HCT116 (cell line): ENCODE data around the gene C14orf132. TPM values are rescaled to one million over a fixed set of nuclear protein-coding genes. Genes with fewer than 3 reads are reported as not detected.

Experiments
- ATAC-seq: fragments of 200-7000 bp; cut with Tn5 transposase; 2 replicates; pipeline ENCODE4 v1.9.1; 2020; ENCODE audit warnings: mild to moderate bottlenecking, moderate library complexity
- BruUV-seq: library from RNA; stranded (reverse); fragments of 400-500 nt; replicated peaks from 2 replicates; lab custom pipeline; 2021; lab: Mats Ljungman, UMichigan
- CTCF ChIA-PET: fragments of 300-600 bp; sonication (Branson Sonifier 250); formaldehyde crosslinking; loops from one replicate; lab custom pipeline; 2021; ENCODE audit warnings: antibody characterized with exemption; lab: Charles Lee
- POLR2A ChIA-PET: fragments of 300-600, 350-600 bp; sonication (Branson Sonifier 250); formaldehyde crosslinking; loops from one replicate; lab custom pipeline; 2021; ENCODE audit warnings: antibody characterized with exemption; lab: Charles Lee
- RAD21 ChIA-PET, 2 experiments: fragments of 300-600 bp; sonication (Branson Sonifier 250); formaldehyde crosslinking; loops; one replicate each; lab custom pipeline; 2023; ENCODE audit warnings: low total read pairs in 2 of 2; ENCODE audit not compliant: uncharacterized antibody in 2 of 2, unreplicated experiment in 2 of 2, low non-redundant PET in 1 of 2; lab: Charles Lee
- DNase-seq: peaks from one replicate; pipeline ENCODE4 v3.0.0-alpha.2; 2010; ENCODE audit warnings: low read depth, low spot score
- H2AFZ ChIP-seq: fragments of 200-600 bp; shearing (Covaris generic), sonication (generic); 2 replicates; pipeline ENCODE4 v1.6.1; 2017; ENCODE audit warnings: low read depth, mixed run types, mixed read lengths, antibody characterized with exemption, low read length; ENCODE audit not compliant: poor library complexity, severe bottlenecking
- H3K27ac ChIP-seq: 2 replicates; pipeline ENCODE4 v1.5.1; 2012; ENCODE audit warnings: low read depth, low read length
- H3K27me3 ChIP-seq: fragments of 200-600 bp; sonication (generic); 2 replicates; pipeline ENCODE4 v1.6.1; 2016; ENCODE audit warnings: mixed run types, low read length, mixed read lengths; ENCODE audit not compliant: insufficient read depth
- H3K36me3 ChIP-seq, 2 experiments: fragments of 200-500 bp in 1 of 2; fragments of 200-600 bp in 1 of 2; sonication (Bioruptor generic) in 1 of 2; sonication (generic) in 1 of 2; 2 replicates each; pipeline versions ENCODE4 v1.5.1 to v1.6.1; 2014 to 2016; ENCODE audit warnings: low read length in 2 of 2, inconsistent platforms in 1 of 2, mixed read lengths in 1 of 2, mixed run types in 1 of 2; ENCODE audit not compliant: insufficient read depth in 2 of 2, control insufficient read depth in 1 of 2
- H3K4me1 ChIP-seq, 2 experiments: fragments of 200-600 bp in 1 of 2; sonication (generic) in 1 of 2; 2 replicates each; pipeline versions ENCODE4 v1.5.1 to v1.6.1; 2012 to 2017; ENCODE audit warnings: low read length in 2 of 2, inconsistent platforms in 1 of 2, mild to moderate bottlenecking in 1 of 2, mixed read lengths in 1 of 2, mixed run types in 1 of 2, moderate library complexity in 1 of 2; ENCODE audit not compliant: insufficient read depth in 2 of 2, control insufficient read depth in 1 of 2
- H3K4me2 ChIP-seq: fragments of 200-600 bp; sonication (generic); 2 replicates; pipeline ENCODE4 v1.6.1; 2017; ENCODE audit warnings: mixed run types, low read length, mixed read lengths
- H3K4me3 ChIP-seq, 2 experiments: fragments of 200-600 bp in 1 of 2; sonication (generic) in 1 of 2; replicated peaks in 1 of 2; 2 replicates each; pipeline ENCODE4 v1.5.1; 2011 to 2016; ENCODE audit warnings: low read length in 2 of 2, control low read depth in 1 of 2, low read depth in 1 of 2, mild to moderate bottlenecking in 1 of 2, mixed read lengths in 1 of 2, mixed run types in 1 of 2
- H3K79me2 ChIP-seq: fragments of 200-600 bp; sonication (generic); 2 replicates; pipeline ENCODE4 v1.6.1; 2017; ENCODE audit warnings: mild to moderate bottlenecking, mixed run types, low read length, moderate library complexity, mixed read lengths; ENCODE audit not compliant: insufficient read depth
- H3K9ac ChIP-seq: fragments of 200-600 bp; sonication (generic); 2 replicates; pipeline ENCODE4 v1.6.1; 2016; ENCODE audit warnings: low read length, mixed read lengths
- H3K9me2 ChIP-seq: fragments of 200-600 bp; sonication (generic), shearing (Covaris generic); 2 replicates; pipeline ENCODE4 v1.6.1; 2017; ENCODE audit warnings: mixed run types, mild to moderate bottlenecking, moderate library complexity; ENCODE audit not compliant: insufficient read depth
- H3K9me3 ChIP-seq, 2 experiments: fragments of 200-500 bp in 1 of 2; fragments of 200-600 bp in 1 of 2; sonication (Bioruptor generic) in 1 of 2; sonication (generic) in 1 of 2; 2 replicates each; pipeline ENCODE4 v1.6.1; 2014 to 2017; ENCODE audit warnings: low read length in 2 of 2, mixed read lengths in 2 of 2, inconsistent platforms in 1 of 2, low read depth in 1 of 2, mild to moderate bottlenecking in 1 of 2, mixed run types in 1 of 2, moderate library complexity in 1 of 2; ENCODE audit not compliant: control insufficient read depth in 1 of 2, insufficient read depth in 1 of 2
- H4K20me1 ChIP-seq: fragments of 200-600 bp; sonication (generic), shearing (Covaris generic); 2 replicates; pipeline ENCODE4 v1.6.1; 2017; ENCODE audit warnings: mixed run types, mild to moderate bottlenecking, moderate library complexity; ENCODE audit not compliant: insufficient read depth
- CBX3 ChIP-seq: IDR thresholded peaks from 2 replicates; pipeline ENCODE4 v1.6.1; 2012; ENCODE audit warnings: low read depth
- CEBPB ChIP-seq: IDR thresholded peaks from 2 replicates; pipeline ENCODE4 v1.6.1; 2012; ENCODE audit warnings: low read depth
- EGR1 ChIP-seq: IDR thresholded peaks from 2 replicates; pipeline ENCODE4 v1.6.1; 2012; ENCODE audit warnings: low read depth
- EZH2 ChIP-seq: fragments of 200-600 bp; sonication (generic); IDR thresholded peaks from 2 replicates; pipeline ENCODE4 v1.6.1; 2017; ENCODE audit warnings: antibody characterized with exemption, mixed run types
- EZH2phosphoT487 ChIP-seq: fragments of 200-600 bp; IDR thresholded peaks from 2 replicates; pipeline ENCODE4 v1.6.1; 2018; ENCODE audit warnings: antibody characterized with exemption, borderline replicate concordance
- POLR2A ChIP-seq: IDR thresholded peaks from 2 replicates; pipeline ENCODE4 v1.7.0; 2011; ENCODE audit warnings: borderline replicate concordance; ENCODE audit not compliant: insufficient read depth, insufficient read length; ENCODE audit errors: extremely low read depth
- RAD21 ChIP-seq: IDR thresholded peaks from 2 replicates; pipeline ENCODE4 v1.6.1; 2012; ENCODE audit warnings: low read depth, mild to moderate bottlenecking
- SIN3A ChIP-seq: IDR thresholded peaks from 2 replicates; pipeline ENCODE4 v1.6.1; 2012; ENCODE audit warnings: low read depth
- SP1 ChIP-seq: IDR thresholded peaks from 2 replicates; pipeline ENCODE4 v1.6.1; 2012; ENCODE audit warnings: low read depth
- TCF7L2 ChIP-seq: IDR thresholded peaks from 2 replicates; pipeline ENCODE4 v1.7.0; 2011; ENCODE audit warnings: borderline replicate concordance, inconsistent platforms; ENCODE audit not compliant: insufficient read depth, insufficient read length; ENCODE audit errors: extremely low read depth
- YY1 ChIP-seq: IDR thresholded peaks from 2 replicates; pipeline ENCODE4 v1.6.1; 2011; ENCODE audit warnings: low read length, low read depth, moderate library complexity, mild to moderate bottlenecking; ENCODE audit not compliant: insufficient replicate concordance; ENCODE audit errors: extremely low read depth
- intact Hi-C: fragments of 100-400 bp; cut with micrococcal nuclease; formaldehyde crosslinking; loops from 2 replicates; pipeline ENCODE4 v1.10.0; 2022
- total RNA-seq: library from RNA; stranded (reverse); gene quantifications from one replicate; pipeline ENCODE4 v1.2.1, GENCODE V29; 2021; ENCODE audit not compliant: unreplicated experiment
- TF ChIP-seq, protein P1 (sequence below): IDR thresholded peaks from 2 replicates; pipeline ENCODE4 v1.6.1; 2012; ENCODE audit warnings: low read depth
- TF ChIP-seq, protein P2 (sequence below), 3 experiments: fragments of 200-600 bp in 1 of 3; sonication (generic) in 1 of 3; IDR thresholded peaks in 2 of 3; conservative IDR thresholded peaks in 1 of 3; 2 replicates each; pipeline ENCODE4 v1.5.1; 2012 to 2017; ENCODE audit warnings: low read depth in 2 of 3, low read length in 2 of 3, antibody characterized with exemption in 1 of 3, borderline replicate concordance in 1 of 3, control low read depth in 1 of 3, mild to moderate bottlenecking in 1 of 3, mixed read lengths in 1 of 3, mixed run types in 1 of 3, moderate library complexity in 1 of 3; ENCODE audit not compliant: insufficient read depth in 1 of 3

C14orf132 gene
- total RNA-seq, 1 experiment from 2014 or later: 3.4 TPM

DNA sequence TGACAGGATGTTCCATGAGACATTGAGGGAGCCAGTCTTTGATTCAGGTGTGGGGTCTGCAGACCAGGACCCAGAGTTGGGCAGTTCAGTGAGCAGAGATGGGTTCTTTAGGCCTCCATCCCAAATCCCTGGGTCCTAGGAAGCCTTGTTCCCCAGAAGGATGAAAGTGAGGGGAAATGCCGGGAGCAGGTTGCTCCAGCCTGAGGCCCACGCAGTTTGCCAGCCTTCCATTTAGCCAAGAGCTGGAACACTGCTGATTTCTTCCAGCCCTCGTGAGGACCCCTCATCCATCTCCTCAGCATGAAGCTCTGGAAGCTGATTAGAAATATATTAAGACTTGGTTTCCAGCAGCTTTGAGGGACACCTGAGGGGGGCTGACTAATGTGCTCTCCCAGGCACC is 12.1 kb downstream of the C14orf132 start:
- BruUV-seq: no TSS peak
- Histone ChIP-seq H3K27ac (no peak overlapping the region), H3K36me3 (no peaks in the 10 kb centered on the region; a peak in 1 of 4 replicates), H3K79me2 (no peaks in the 10 kb centered on the region), H3K27me3 (no peaks in the 10 kb centered on the region), H4K20me1 (no peaks in the 10 kb centered on the region), H3K4me2 (no peak overlapping the region), H2AFZ (no peak overlapping the region), H3K9ac (no peak overlapping the region), H3K9me2 (no peaks in the 10 kb centered on the region), H3K4me1 (no peaks in the 10 kb centered on the region), H3K9me3 (no peaks in the 10 kb centered on the region), H3K4me3 (no peak overlapping the region)
- ChIA-PET RAD21 (interaction anchor here in 1 of 2 experiments (1.4 kb wide), 1 partner anchor 47 kb away, joined by 3 read pairs; no protein-coding TSS in a partner anchor), CTCF (interaction anchor here (1.0 to 2.6 kb wide), 2 partner anchors 47 to 53 kb away, joined by 6 to 12 read pairs; no protein-coding TSS in a partner anchor), POLR2A (no interaction called here)
- intact Hi-C loops: loop anchor here (1.0 kb wide), 2 partner anchors 53 to 224 kb away; no protein-coding TSS in a partner anchor
- no peak for DNase-seq
- TF ChIP-seq, protein P1, sequence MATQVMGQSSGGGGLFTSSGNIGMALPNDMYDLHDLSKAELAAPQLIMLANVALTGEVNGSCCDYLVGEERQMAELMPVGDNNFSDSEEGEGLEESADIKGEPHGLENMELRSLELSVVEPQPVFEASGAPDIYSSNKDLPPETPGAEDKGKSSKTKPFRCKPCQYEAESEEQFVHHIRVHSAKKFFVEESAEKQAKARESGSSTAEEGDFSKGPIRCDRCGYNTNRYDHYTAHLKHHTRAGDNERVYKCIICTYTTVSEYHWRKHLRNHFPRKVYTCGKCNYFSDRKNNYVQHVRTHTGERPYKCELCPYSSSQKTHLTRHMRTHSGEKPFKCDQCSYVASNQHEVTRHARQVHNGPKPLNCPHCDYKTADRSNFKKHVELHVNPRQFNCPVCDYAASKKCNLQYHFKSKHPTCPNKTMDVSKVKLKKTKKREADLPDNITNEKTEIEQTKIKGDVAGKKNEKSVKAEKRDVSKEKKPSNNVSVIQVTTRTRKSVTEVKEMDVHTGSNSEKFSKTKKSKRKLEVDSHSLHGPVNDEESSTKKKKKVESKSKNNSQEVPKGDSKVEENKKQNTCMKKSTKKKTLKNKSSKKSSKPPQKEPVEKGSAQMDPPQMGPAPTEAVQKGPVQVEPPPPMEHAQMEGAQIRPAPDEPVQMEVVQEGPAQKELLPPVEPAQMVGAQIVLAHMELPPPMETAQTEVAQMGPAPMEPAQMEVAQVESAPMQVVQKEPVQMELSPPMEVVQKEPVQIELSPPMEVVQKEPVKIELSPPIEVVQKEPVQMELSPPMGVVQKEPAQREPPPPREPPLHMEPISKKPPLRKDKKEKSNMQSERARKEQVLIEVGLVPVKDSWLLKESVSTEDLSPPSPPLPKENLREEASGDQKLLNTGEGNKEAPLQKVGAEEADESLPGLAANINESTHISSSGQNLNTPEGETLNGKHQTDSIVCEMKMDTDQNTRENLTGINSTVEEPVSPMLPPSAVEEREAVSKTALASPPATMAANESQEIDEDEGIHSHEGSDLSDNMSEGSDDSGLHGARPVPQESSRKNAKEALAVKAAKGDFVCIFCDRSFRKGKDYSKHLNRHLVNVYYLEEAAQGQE: no peak
- no peak for TF ChIP-seq EZH2
- no peak for TF ChIP-seq EGR1
- TF ChIP-seq CEBPB: no peak
- TF ChIP-seq YY1: no peak
- no peak for TF ChIP-seq TCF7L2
- no peak for TF ChIP-seq CBX3
- no peak for TF ChIP-seq RAD21
- no peak for TF ChIP-seq POLR2A
- TF ChIP-seq SP1: no peak
- TF ChIP-seq SIN3A: no peak
- TF ChIP-seq, protein P2, sequence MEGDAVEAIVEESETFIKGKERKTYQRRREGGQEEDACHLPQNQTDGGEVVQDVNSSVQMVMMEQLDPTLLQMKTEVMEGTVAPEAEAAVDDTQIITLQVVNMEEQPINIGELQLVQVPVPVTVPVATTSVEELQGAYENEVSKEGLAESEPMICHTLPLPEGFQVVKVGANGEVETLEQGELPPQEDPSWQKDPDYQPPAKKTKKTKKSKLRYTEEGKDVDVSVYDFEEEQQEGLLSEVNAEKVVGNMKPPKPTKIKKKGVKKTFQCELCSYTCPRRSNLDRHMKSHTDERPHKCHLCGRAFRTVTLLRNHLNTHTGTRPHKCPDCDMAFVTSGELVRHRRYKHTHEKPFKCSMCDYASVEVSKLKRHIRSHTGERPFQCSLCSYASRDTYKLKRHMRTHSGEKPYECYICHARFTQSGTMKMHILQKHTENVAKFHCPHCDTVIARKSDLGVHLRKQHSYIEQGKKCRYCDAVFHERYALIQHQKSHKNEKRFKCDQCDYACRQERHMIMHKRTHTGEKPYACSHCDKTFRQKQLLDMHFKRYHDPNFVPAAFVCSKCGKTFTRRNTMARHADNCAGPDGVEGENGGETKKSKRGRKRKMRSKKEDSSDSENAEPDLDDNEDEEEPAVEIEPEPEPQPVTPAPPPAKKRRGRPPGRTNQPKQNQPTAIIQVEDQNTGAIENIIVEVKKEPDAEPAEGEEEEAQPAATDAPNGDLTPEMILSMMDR (IDR thresholded peaks at IDR 0.05 in 2 of 3, conservative IDR thresholded peaks at IDR 0.05 in 1 of 3; ENCODE audit: borderline replicate concordance in 1 of 3, insufficient read depth in 1 of 3, low read depth in 2 of 3, low read length in 2 of 3): no peak
- no peak for TF ChIP-seq EZH2phosphoT487
- no peak for ATAC-seq
